ENCODE measurements around the gene USP19. TPM values are rescaled to one million over a fixed set of nuclear protein-coding genes. Genes with fewer than 3 reads are reported as not detected.

USP19 gene
- total RNA-seq, 1 experiment from 2014 or later: 92.8 TPM

DNA sequence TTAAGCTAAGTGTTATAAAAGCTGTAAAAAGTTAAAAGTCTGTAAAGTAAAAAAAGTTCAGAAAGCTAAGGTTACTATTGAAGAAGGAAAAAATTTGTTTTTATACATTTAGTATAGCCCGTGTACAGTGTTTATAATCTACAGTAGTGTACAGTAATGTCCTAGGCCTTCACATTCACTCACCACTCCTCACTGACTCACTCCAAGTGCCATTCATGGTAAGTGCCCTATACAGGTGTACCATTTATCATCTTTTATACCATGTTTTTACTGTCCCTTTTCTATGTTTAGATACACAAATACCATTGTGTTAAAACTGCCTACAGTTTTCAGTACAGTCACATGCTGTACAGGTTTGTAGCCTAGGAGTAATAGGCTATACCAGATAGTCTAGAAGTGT is 36.7 kb upstream of the USP19 start:
- ChIA-PET RAD21 (ENCODE audit: low non-redundant PET in 1 of 2, low total read pairs in 2 of 2, uncharacterized antibody in 2 of 2, unreplicated experiment in 2 of 2) (interaction anchor here in 1 of 2 experiments (1.2 kb wide), 1 partner anchor 169 kb away, joined by 3 read pairs; no protein-coding TSS in a partner anchor), POLR2A (no interaction called here), CTCF (interaction anchor here (1.0 to 2.0 kb wide), 2 partner anchors 14 to 170 kb away, joined by 3 to 7 read pairs; partner anchors contain the start of gene KLHDC8B)
- H3K4me3 ChIP-seq (replicated peaks in 1 of 2; ENCODE audit: low read depth in 1 of 2, low read length in 2 of 2): no peak overlapping the region
- H3K36me3 ChIP-seq (ENCODE audit: control insufficient read depth in 1 of 2, insufficient read depth in 2 of 2, low read length in 2 of 2): 0 out of 4 replicates have a peak, but pooled peaks cover 0 to 2% of the 10 kb centered on the region in 2 experiments
- H3K9ac ChIP-seq (ENCODE audit: low read length): no peak overlapping the region
- no peaks in the 10 kb centered on the region; the same call in 1 of the 2 replicates for H3K79me2 ChIP-seq (ENCODE audit: insufficient read depth, low read length)
- H3K9me2 ChIP-seq (ENCODE audit: insufficient read depth): no peaks in the 10 kb centered on the region
- H3K27me3 ChIP-seq (ENCODE audit: insufficient read depth, low read length): no peaks in the 10 kb centered on the region
- DNase-seq (ENCODE audit: low read depth, low spot score) (no peak), ATAC-seq (no peak)
- no peaks in the 10 kb centered on the region for H4K20me1 ChIP-seq (ENCODE audit: insufficient read depth)
- H3K9me3 ChIP-seq (ENCODE audit: control insufficient read depth in 1 of 2, insufficient read depth in 1 of 2, low read depth in 1 of 2, low read length in 2 of 2): no peaks in the 10 kb centered on the region
- TF ChIP-seq, protein P1, sequence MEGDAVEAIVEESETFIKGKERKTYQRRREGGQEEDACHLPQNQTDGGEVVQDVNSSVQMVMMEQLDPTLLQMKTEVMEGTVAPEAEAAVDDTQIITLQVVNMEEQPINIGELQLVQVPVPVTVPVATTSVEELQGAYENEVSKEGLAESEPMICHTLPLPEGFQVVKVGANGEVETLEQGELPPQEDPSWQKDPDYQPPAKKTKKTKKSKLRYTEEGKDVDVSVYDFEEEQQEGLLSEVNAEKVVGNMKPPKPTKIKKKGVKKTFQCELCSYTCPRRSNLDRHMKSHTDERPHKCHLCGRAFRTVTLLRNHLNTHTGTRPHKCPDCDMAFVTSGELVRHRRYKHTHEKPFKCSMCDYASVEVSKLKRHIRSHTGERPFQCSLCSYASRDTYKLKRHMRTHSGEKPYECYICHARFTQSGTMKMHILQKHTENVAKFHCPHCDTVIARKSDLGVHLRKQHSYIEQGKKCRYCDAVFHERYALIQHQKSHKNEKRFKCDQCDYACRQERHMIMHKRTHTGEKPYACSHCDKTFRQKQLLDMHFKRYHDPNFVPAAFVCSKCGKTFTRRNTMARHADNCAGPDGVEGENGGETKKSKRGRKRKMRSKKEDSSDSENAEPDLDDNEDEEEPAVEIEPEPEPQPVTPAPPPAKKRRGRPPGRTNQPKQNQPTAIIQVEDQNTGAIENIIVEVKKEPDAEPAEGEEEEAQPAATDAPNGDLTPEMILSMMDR (IDR thresholded peaks at IDR 0.05 in 2 of 3, conservative IDR thresholded peaks at IDR 0.05 in 1 of 3; ENCODE audit: borderline replicate concordance in 1 of 3, insufficient read depth in 1 of 3, low read depth in 2 of 3, low read length in 2 of 3): no peak
- TF ChIP-seq ZNF274 (IDR thresholded peaks at IDR 0.05; ENCODE audit: low read depth, low read length) (no peak), ZFX (IDR thresholded peaks at IDR 0.05) (no peak), CEBPB (IDR thresholded peaks at IDR 0.05; ENCODE audit: low read depth) (no peak), ELF1 (IDR thresholded peaks at IDR 0.05; ENCODE audit: borderline replicate concordance, low read depth) (no peak), EZH2 (IDR thresholded peaks at IDR 0.05) (no peak), SRF (IDR thresholded peaks at IDR 0.05; ENCODE audit: low read depth) (no peak), YY1 (IDR thresholded peaks at IDR 0.05; ENCODE audit: extremely low read depth, insufficient replicate concordance, low read depth, low read length) (no peak), POLR2A (IDR thresholded peaks at IDR 0.05; ENCODE audit: borderline replicate concordance, extremely low read depth, insufficient read depth, insufficient read length) (no peak), SP1 (IDR thresholded peaks at IDR 0.05; ENCODE audit: low read depth) (no peak), JUND (IDR thresholded peaks at IDR 0.05) (no peak), CBX3 (IDR thresholded peaks at IDR 0.05; ENCODE audit: low read depth) (no peak), RAD21 (IDR thresholded peaks at IDR 0.05; ENCODE audit: low read depth) (no peak), POLR2AphosphoS5 (IDR thresholded peaks at IDR 0.05; ENCODE audit: low read depth, low read length) (no peak)
- TF ChIP-seq, protein P2, sequence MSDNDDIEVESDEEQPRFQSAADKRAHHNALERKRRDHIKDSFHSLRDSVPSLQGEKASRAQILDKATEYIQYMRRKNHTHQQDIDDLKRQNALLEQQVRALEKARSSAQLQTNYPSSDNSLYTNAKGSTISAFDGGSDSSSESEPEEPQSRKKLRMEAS (IDR thresholded peaks at IDR 0.05): no peak
- TF ChIP-seq, protein P3, sequence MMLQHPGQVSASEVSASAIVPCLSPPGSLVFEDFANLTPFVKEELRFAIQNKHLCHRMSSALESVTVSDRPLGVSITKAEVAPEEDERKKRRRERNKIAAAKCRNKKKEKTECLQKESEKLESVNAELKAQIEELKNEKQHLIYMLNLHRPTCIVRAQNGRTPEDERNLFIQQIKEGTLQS (IDR thresholded peaks at IDR 0.05): no peak
- TF ChIP-seq, protein P4, sequence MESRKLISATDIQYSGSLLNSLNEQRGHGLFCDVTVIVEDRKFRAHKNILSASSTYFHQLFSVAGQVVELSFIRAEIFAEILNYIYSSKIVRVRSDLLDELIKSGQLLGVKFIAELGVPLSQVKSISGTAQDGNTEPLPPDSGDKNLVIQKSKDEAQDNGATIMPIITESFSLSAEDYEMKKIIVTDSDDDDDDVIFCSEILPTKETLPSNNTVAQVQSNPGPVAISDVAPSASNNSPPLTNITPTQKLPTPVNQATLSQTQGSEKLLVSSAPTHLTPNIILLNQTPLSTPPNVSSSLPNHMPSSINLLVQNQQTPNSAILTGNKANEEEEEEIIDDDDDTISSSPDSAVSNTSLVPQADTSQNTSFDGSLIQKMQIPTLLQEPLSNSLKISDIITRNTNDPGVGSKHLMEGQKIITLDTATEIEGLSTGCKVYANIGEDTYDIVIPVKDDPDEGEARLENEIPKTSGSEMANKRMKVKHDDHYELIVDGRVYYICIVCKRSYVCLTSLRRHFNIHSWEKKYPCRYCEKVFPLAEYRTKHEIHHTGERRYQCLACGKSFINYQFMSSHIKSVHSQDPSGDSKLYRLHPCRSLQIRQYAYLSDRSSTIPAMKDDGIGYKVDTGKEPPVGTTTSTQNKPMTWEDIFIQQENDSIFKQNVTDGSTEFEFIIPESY (IDR thresholded peaks at IDR 0.05; ENCODE audit: extremely low read depth, insufficient replicate concordance, low read length): no peak
- no peaks in the 10 kb centered on the region for H3K4me1 ChIP-seq (ENCODE audit: control insufficient read depth in 1 of 2, insufficient read depth in 2 of 2, low read length in 2 of 2)
- no peak overlapping the region for H3K4me2 ChIP-seq (ENCODE audit: low read length)
- no peak overlapping the region for H3K27ac ChIP-seq (ENCODE audit: low read depth, low read length)
- no peak overlapping the region for H2AFZ ChIP-seq (ENCODE audit: low read depth, low read length, poor library complexity, severe bottlenecking)
- no TSS peak for BruUV-seq (replicated peaks)
- intact Hi-C loops (cut with micrococcal nuclease): no loop called here
